RWPE2 (cell line): ENCODE results near the gene MPPED1.

ENCODE experiments used
- ATAC-seq: fragments of 200-7000 bp; cut with Tn5 transposase; 3 replicates; pipeline ENCODE4 v1.9.1; 2021; ENCODE audit warnings: low read depth
- DNase-seq: peaks from one replicate; pipeline ENCODE4 v3.0.0-alpha.2; 2020; ENCODE audit warnings: low spot score
- H3K27ac ChIP-seq: fragments of 450-650 bp; 2 replicates; pipeline ENCODE4 v1.5.1; 2017; ENCODE audit warnings: mild to moderate bottlenecking; ENCODE audit not compliant: poor library complexity, severe bottlenecking
- H3K27me3 ChIP-seq: fragments of 250-450 bp; sonication (Bioruptor Pico); 2 replicates; pipeline ENCODE4 v1.5.1; 2021; ENCODE audit warnings: mild to moderate bottlenecking, moderate library complexity; ENCODE audit not compliant: insufficient read depth, poor library complexity, severe bottlenecking
- H3K36me3 ChIP-seq: fragments of 250-450 bp; sonication (Bioruptor Pico); 2 replicates; pipeline ENCODE4 v1.5.1; 2020; ENCODE audit warnings: low read depth, mild to moderate bottlenecking, moderate library complexity
- H3K4me1 ChIP-seq: fragments of 250-450 bp; sonication (Bioruptor Pico); 2 replicates; pipeline ENCODE4 v1.5.1; 2021; ENCODE audit warnings: mild to moderate bottlenecking, moderate library complexity; ENCODE audit not compliant: insufficient read depth, poor library complexity, severe bottlenecking
- H3K4me3 ChIP-seq: fragments of 250-450 bp; sonication (Bioruptor Pico); 2 replicates; pipeline ENCODE4 v1.5.1; 2021; ENCODE audit warnings: mild to moderate bottlenecking, moderate library complexity; ENCODE audit not compliant: severe bottlenecking
- H3K9me3 ChIP-seq: fragments of 250-450 bp; sonication (Bioruptor Pico); 2 replicates; pipeline ENCODE4 v1.5.1; 2021; ENCODE audit warnings: mild to moderate bottlenecking, moderate library complexity; ENCODE audit not compliant: severe bottlenecking
- CTCF ChIP-seq: fragments of 450-650 bp; IDR thresholded peaks from one replicate; pipeline ENCODE4 v1.5.1; 2017; ENCODE audit warnings: mild to moderate bottlenecking, moderate library complexity; ENCODE audit not compliant: poor library complexity, severe bottlenecking

Gene MPPED1

GRCh38 chr22:43411869-43412807, at the start of gene MPPED1:
TSS of gene MPPED1 (plus strand) at chr22:43412014. CDS start at chr22:43424986, 12,972 bp downstream.
- no peak for TF ChIP-seq CTCF
- H3K27me3 ChIP-seq: peaks cover 71% of the 10 kb centered on the region

GRCh38 chr22:43363315-43364168, 48.3 kb upstream of the MPPED1 start:
- no peak for ATAC-seq

More at GRCh38 chr22:43411869-43412807, at the start of gene MPPED1:
- Histone ChIP-seq H3K36me3 (no peaks in the 10 kb centered on the region), H3K9me3 (no peaks in the 10 kb centered on the region), H3K4me3 (no peak within 1 kb of the TSS), H3K4me1 (no peaks in the 10 kb centered on the region), H3K27ac (no peak within 1 kb of the TSS)
- DNase-seq: no peak
- no peak for ATAC-seq

GRCh38 chr22:43364169-43364435, 47.7 kb upstream of the MPPED1 start:
- Histone ChIP-seq H3K36me3 (no peaks in the 10 kb centered on the region), H3K4me1 (no peaks in the 10 kb centered on the region), H3K27ac (no peak overlapping the region), H3K9me3 (no peaks in the 10 kb centered on the region), H3K27me3 (peaks cover 25% of the 10 kb centered on the region), H3K4me3 (no peak overlapping the region)
- no peak for TF ChIP-seq CTCF
- no peak for DNase-seq
- no peak for ATAC-seq

More at GRCh38 chr22:43363315-43364168, 48.3 kb upstream of the MPPED1 start:
- H3K36me3 ChIP-seq: no peaks in the 10 kb centered on the region
- no peak for DNase-seq
- peaks cover 25% of the 10 kb centered on the region for H3K27me3 ChIP-seq
- no peak overlapping the region for H3K4me3 ChIP-seq
- no peak for TF ChIP-seq CTCF
- H3K4me1 ChIP-seq: no peaks in the 10 kb centered on the region
- H3K27ac ChIP-seq: no peak overlapping the region
- H3K9me3 ChIP-seq: no peaks in the 10 kb centered on the region

- no peak overlapping the region for H3K27ac ChIP-seq
- no peaks in the 10 kb centered on the region for H3K4me1 ChIP-seq
- H3K9me3 ChIP-seq: no peaks in the 10 kb centered on the region
- peaks cover 25% of the 10 kb centered on the region for H3K27me3 ChIP-seq
- no peak overlapping the region for H3K4me3 ChIP-seq
- H3K36me3 ChIP-seq: no peaks in the 10 kb centered on the region
- ATAC-seq (no peak), DNase-seq (no peak)
- no peak for TF ChIP-seq CTCF
Observed at GRCh38 chr22:43365715-43366440, 45.9 kb upstream of the MPPED1 start.
